Panc1 (cell line): ENCODE results near the gene LRMDA. TPM values are rescaled to one million over a fixed set of nuclear protein-coding genes. Genes with fewer than 3 reads are reported as not detected.

ENCODE experiments used
- ATAC-seq: fragments of 200-7000 bp; cut with Tn5 transposase; 2 replicates; pipeline ENCODE4 v1.9.1; 2020; ENCODE audit warnings: mild to moderate bottlenecking, moderate library complexity
- BruUV-seq: library from RNA; stranded (reverse); fragments of 400-500 nt; replicated peaks from 2 replicates; lab custom pipeline; 2021; lab: Mats Ljungman, UMichigan
- CTCF ChIA-PET: fragments of 300-600 bp; sonication (Branson Sonifier 250); formaldehyde crosslinking; loops from one replicate; lab custom pipeline; 2022; ENCODE audit warnings: antibody characterized with exemption; lab: Charles Lee
- POLR2A ChIA-PET: fragments of 300-600 bp; sonication (Branson Sonifier 250); formaldehyde crosslinking; loops from one replicate; lab custom pipeline; 2022; ENCODE audit warnings: antibody characterized with exemption; lab: Charles Lee
- DNase-seq: peaks from one replicate; pipeline ENCODE4 v3.0.0-alpha.2; 2010; ENCODE audit warnings: low read depth, low spot score
- H3K27ac ChIP-seq: 2 replicates; pipeline ENCODE4 v1.5.1; 2011; ENCODE audit warnings: mild to moderate bottlenecking, low read length, inconsistent platforms
- H3K27me3 ChIP-seq: fragments of 200-500 bp; sonication (Bioruptor generic); 2 replicates; pipeline ENCODE4 v1.6.0; 2014; ENCODE audit warnings: low read length, inconsistent platforms; ENCODE audit not compliant: control insufficient read depth, insufficient read depth
- H3K36me3 ChIP-seq: fragments of 200-500 bp; sonication (Bioruptor generic); 2 replicates; pipeline ENCODE4 v1.5.1; 2014; ENCODE audit warnings: inconsistent platforms, mild to moderate bottlenecking, low read length, moderate library complexity; ENCODE audit not compliant: control insufficient read depth, insufficient read depth
- H3K4me1 ChIP-seq: 2 replicates; pipeline ENCODE4 v1.5.1; 2011; ENCODE audit warnings: inconsistent platforms, mild to moderate bottlenecking, low read length, moderate library complexity; ENCODE audit not compliant: control insufficient read depth, insufficient read depth
- H3K4me3 ChIP-seq, 2 experiments: 2 replicates each; pipeline ENCODE4 v1.5.1; 2011 to 2012; ENCODE audit warnings: low read depth in 2 of 2, low read length in 2 of 2, mild to moderate bottlenecking in 2 of 2, inconsistent platforms in 1 of 2, moderate library complexity in 1 of 2
- H3K9me3 ChIP-seq: fragments of 200-500 bp; sonication (Bioruptor generic); 2 replicates; pipeline ENCODE4 v1.5.1; 2014; ENCODE audit warnings: low read depth, mild to moderate bottlenecking, inconsistent platforms, low read length, moderate library complexity; ENCODE audit not compliant: control insufficient read depth, insufficient read depth
- CTCF ChIP-seq: fragments of 450-650 bp; IDR thresholded peaks from 2 replicates; pipeline ENCODE4 v1.5.1; 2017; ENCODE audit warnings: mild to moderate bottlenecking
- POLR2AphosphoS5 ChIP-seq: IDR thresholded peaks from 2 replicates; pipeline ENCODE4 v1.6.1; 2012; ENCODE audit warnings: mild to moderate bottlenecking, low read depth, low read length, moderate library complexity
- REST ChIP-seq, 2 experiments: IDR thresholded peaks; 2 replicates each; pipeline ENCODE4 v1.6.1; 2011 to 2012; ENCODE audit warnings: low read depth in 2 of 2, control low read depth in 1 of 2, low read length in 1 of 2, mild to moderate bottlenecking in 1 of 2, moderate library complexity in 1 of 2; ENCODE audit not compliant: insufficient read depth in 1 of 2
- SIN3A ChIP-seq: IDR thresholded peaks from 2 replicates; pipeline ENCODE4 v1.6.1; 2012; ENCODE audit warnings: low read depth, mild to moderate bottlenecking, low read length, moderate library complexity, borderline replicate concordance; ENCODE audit not compliant: insufficient read depth
- TCF7L2 ChIP-seq: IDR thresholded peaks from 2 replicates; pipeline ENCODE4 v1.6.1; 2011; ENCODE audit warnings: mild to moderate bottlenecking, low read depth, low read length, inconsistent platforms
- in situ Hi-C: cut with HindIII; loops from 2 replicates; pipeline ENCODE4 v1.10.0; 2016; ENCODE audit warnings: low sequenced_read_pairs, low pct_unique_long_range_greater_than_20kb
- intact Hi-C: fragments of 100-400 bp; cut with micrococcal nuclease; formaldehyde crosslinking; loops from one replicate; pipeline ENCODE4 v1.10.0; 2022; ENCODE audit not compliant: unreplicated experiment
- total RNA-seq: library from RNA; stranded (reverse); gene quantifications from one replicate; pipeline ENCODE4 v1.2.1, GENCODE V29; 2021; ENCODE audit not compliant: unreplicated experiment

Gene LRMDA
- total RNA-seq, 1 experiment from 2014 or later, result 1.2 TPM

GRCh38 chr10:75788394-75789205 is 357.2 kb downstream of the LRMDA start:
- intact Hi-C loops, result no loop called here
- ChIA-PET CTCF (no interaction called here), POLR2A (no interaction called here)
- Histone ChIP-seq H3K4me1 (no peaks in the 10 kb centered on the region), H3K36me3 (no peaks in the 10 kb centered on the region), H3K27me3 (peaks cover 10% of the 10 kb centered on the region; the same call in 1 of the 2 replicates), H3K4me3 (no peak overlapping the region), H3K9me3 (no peaks in the 10 kb centered on the region), H3K27ac (no peak overlapping the region)
- BruUV-seq, result no TSS peak
- TF ChIP-seq POLR2AphosphoS5 (no peak), TCF7L2 (no peak), CTCF (no peak), SIN3A (no peak)
- DNase-seq (no peak), ATAC-seq (no peak)
- in situ Hi-C loops, result no loop called here

GRCh38 chr10:75793848-75794247 is 362.4 kb downstream of the LRMDA start:
- no peak overlapping the region for H3K27ac ChIP-seq
- in situ Hi-C loops (no loop called here), intact Hi-C loops (no loop called here)
- no peak for DNase-seq
- no TSS peak for BruUV-seq
- H3K4me3 ChIP-seq, result no peak overlapping the region
- no peaks in the 10 kb centered on the region for H3K4me1 ChIP-seq
- H3K9me3 ChIP-seq, result peaks cover 4% of the 10 kb centered on the region; the same call in 1 of the 2 replicates
- TF ChIP-seq CTCF (no peak), REST (IDR thresholded peaks at IDR 0.05; ENCODE audit: insufficient read depth in 1 of 2, low read depth in 2 of 2, low read length in 1 of 2) (no peak)
- ATAC-seq, result no peak
- no peaks in the 10 kb centered on the region for H3K36me3 ChIP-seq
- ChIA-PET CTCF (no interaction called here), POLR2A (interaction anchor here (0.7 kb wide), 1 partner anchor 17 kb away, joined by 8 read pairs; no protein-coding TSS in a partner anchor)
- H3K27me3 ChIP-seq, result peaks cover 6% of the 10 kb centered on the region; the same call in 1 of the 2 replicates
